OCI-LY3 (cell line): ENCODE results near the gene RASSF1.

Source experiments
- EZH2phosphoT487 ChIP-seq: fragments of 200-600 bp; shearing (Covaris generic); IDR thresholded peaks from 2 replicates; pipeline ENCODE4 v1.6.1; 2018; ENCODE audit warnings: antibody characterized with exemption, mixed run types, low read depth
- TF ChIP-seq, protein P1 (sequence below): fragments of 200-600, 300-600 bp; sonication (generic); IDR thresholded peaks from 2 replicates; pipeline ENCODE4 v1.5.1; 2014; ENCODE audit warnings: antibody characterized with exemption, low read length, low read depth

DNA sequence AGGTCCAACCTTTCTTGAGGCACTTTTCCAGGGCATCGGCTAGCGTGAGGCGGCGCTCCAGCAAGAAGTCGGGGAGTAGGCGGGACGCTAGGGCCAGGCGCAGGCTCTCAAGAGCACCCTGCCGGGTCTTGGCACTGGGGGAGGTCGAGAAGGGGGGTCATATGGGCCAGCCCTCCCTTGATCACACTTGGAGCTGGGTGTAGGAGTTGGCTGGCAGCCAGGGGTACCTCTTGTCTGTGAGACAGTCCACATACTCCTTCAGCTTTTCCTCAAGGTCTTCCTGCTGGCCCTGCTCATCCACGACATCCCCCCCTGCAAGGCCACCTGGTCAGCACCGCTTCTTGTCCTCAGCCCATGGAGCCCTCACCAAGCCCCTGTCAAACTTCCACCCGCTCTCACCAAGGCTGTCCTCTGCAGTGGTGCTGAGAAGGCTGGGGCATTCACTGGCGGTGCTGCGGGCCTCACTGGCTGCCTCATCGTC lies 50.4 kb downstream of the RASSF1 start:
- TF ChIP-seq, protein P1, sequence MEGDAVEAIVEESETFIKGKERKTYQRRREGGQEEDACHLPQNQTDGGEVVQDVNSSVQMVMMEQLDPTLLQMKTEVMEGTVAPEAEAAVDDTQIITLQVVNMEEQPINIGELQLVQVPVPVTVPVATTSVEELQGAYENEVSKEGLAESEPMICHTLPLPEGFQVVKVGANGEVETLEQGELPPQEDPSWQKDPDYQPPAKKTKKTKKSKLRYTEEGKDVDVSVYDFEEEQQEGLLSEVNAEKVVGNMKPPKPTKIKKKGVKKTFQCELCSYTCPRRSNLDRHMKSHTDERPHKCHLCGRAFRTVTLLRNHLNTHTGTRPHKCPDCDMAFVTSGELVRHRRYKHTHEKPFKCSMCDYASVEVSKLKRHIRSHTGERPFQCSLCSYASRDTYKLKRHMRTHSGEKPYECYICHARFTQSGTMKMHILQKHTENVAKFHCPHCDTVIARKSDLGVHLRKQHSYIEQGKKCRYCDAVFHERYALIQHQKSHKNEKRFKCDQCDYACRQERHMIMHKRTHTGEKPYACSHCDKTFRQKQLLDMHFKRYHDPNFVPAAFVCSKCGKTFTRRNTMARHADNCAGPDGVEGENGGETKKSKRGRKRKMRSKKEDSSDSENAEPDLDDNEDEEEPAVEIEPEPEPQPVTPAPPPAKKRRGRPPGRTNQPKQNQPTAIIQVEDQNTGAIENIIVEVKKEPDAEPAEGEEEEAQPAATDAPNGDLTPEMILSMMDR, result no peak
- no peak for TF ChIP-seq EZH2phosphoT487
